ENCODE data around the gene PPFIBP1. TPM values are rescaled to one million over a fixed set of nuclear protein-coding genes. Genes with fewer than 3 reads are reported as not detected.

Gene PPFIBP1
- total and polyA plus RNA-seq, 2 of the 4 experiments (the other 2 are of a cell fraction) = 30.4 to 72.2 TPM

DNA sequence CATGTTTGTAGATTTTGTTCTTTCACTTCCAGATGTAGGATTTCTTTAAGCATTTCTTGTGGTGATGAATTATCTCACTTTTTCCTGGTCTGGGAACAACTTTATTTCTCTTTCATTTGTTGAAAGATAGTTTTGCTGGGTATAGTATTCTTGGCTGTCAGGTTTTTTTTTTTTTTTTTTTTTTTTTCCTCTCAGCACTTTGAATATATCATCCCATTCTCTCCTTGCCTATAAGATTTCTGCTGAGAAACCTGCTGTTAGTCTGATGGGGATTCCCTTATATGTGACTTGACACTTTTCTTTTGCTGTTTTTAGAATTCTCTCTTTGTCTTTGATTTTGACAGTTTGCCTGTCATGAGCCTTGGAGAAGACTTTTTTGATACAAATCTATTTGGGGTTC is 47.0 kb upstream of the PPFIBP1 start:
- Histone ChIP-seq H2BK5ac (ENCODE audit: low read depth, low read length, poor library complexity, severe bottlenecking) (no peak overlapping the region), H4K8ac (ENCODE audit: low read depth in 2 of 2, low read length in 2 of 2) (no peak overlapping the region), H3K79me1 (ENCODE audit: low read depth in 1 of 2, low read length in 2 of 2) (no peaks in the 10 kb centered on the region), H2BK120ac (ENCODE audit: low read depth, low read length) (no peak overlapping the region), H3K9ac (ENCODE audit: low read depth, low read length) (no peak overlapping the region), H3K18ac (ENCODE audit: low read depth, low read length) (no peak overlapping the region), H3K4ac (ENCODE audit: low read depth, low read length) (no peak overlapping the region), H3K23ac (ENCODE audit: low read depth, low read length) (no peak overlapping the region), H2AFZ (replicated peaks; ENCODE audit: low read length, poor library complexity) (no peak overlapping the region), H4K5ac (ENCODE audit: low read depth, low read length) (no peak overlapping the region), H2AK9ac (replicated peaks; ENCODE audit: low read depth, low read length, poor library complexity) (no peak overlapping the region), H3K27me3 (ENCODE audit: control insufficient read depth, insufficient read depth, low read length) (no peaks in the 10 kb centered on the region), H3K14ac (replicated peaks; ENCODE audit: low read depth, low read length) (no peak overlapping the region), H3K4me1 (ENCODE audit: control insufficient read depth, insufficient read depth, low read length) (peaks cover 2% of the 10 kb centered on the region), H3K9me1 (ENCODE audit: insufficient read depth, low read length) (peaks cover 3% of the 10 kb centered on the region; the same call in 1 of the 2 replicates), H3K36me3 (ENCODE audit: control insufficient read depth, insufficient read depth, low read length) (no peaks in the 10 kb centered on the region), H3K4me2 (ENCODE audit: low read depth, low read length) (no peak overlapping the region), H4K20me1 (ENCODE audit: insufficient read depth, low read length) (no peaks in the 10 kb centered on the region; the same call in 1 of the 2 replicates), H3K9me3 (ENCODE audit: control insufficient read depth, insufficient read depth, low read length) (peaks cover 11% of the 10 kb centered on the region), H2BK20ac (ENCODE audit: low read depth, low read length) (no peak overlapping the region), H2BK15ac (ENCODE audit: low read depth, low read length) (no peak overlapping the region), H3K27ac (ENCODE audit: insufficient read depth, low read length) (no peak overlapping the region), H4K91ac (ENCODE audit: insufficient read depth, low read depth, low read length) (no peak overlapping the region), H2AK5ac (ENCODE audit: low read depth, low read length) (no peak overlapping the region), H3K56ac (ENCODE audit: extremely low read depth, insufficient read depth, low read length) (no peak overlapping the region), H3K4me3 (ENCODE audit: insufficient read depth, low read depth, low read length) (no peak overlapping the region)
- DNase-seq (no peak), ATAC-seq (ENCODE audit: low read depth) (no peak)
- in situ Hi-C loops (cut with MboI; ENCODE audit: low sequenced_read_pairs) (no loop called here), dilution Hi-C loops (cut with HindIII; ENCODE audit: low sequenced_read_pairs, unreplicated experiment) (no loop called here), intact Hi-C loops (cut with micrococcal nuclease) (no loop called here)
- CTCF ChIA-PET = no interaction called here
- POLR2A ChIA-PET (ENCODE audit: unreplicated experiment) = no interaction called here
- TF ChIP-seq, protein P1, sequence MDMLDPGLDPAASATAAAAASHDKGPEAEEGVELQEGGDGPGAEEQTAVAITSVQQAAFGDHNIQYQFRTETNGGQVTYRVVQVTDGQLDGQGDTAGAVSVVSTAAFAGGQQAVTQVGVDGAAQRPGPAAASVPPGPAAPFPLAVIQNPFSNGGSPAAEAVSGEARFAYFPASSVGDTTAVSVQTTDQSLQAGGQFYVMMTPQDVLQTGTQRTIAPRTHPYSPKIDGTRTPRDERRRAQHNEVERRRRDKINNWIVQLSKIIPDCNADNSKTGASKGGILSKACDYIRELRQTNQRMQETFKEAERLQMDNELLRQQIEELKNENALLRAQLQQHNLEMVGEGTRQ (IDR thresholded peaks at IDR 0.05; ENCODE audit: low read depth, low read length) = no peak
- TF ChIP-seq BHLHE40 (IDR thresholded peaks at IDR 0.05; ENCODE audit: low read depth, low read length) = no peak
- TF ChIP-seq RAD21 (IDR thresholded peaks at IDR 0.05; ENCODE audit: low read length) = no peak
- TF ChIP-seq, protein P2, sequence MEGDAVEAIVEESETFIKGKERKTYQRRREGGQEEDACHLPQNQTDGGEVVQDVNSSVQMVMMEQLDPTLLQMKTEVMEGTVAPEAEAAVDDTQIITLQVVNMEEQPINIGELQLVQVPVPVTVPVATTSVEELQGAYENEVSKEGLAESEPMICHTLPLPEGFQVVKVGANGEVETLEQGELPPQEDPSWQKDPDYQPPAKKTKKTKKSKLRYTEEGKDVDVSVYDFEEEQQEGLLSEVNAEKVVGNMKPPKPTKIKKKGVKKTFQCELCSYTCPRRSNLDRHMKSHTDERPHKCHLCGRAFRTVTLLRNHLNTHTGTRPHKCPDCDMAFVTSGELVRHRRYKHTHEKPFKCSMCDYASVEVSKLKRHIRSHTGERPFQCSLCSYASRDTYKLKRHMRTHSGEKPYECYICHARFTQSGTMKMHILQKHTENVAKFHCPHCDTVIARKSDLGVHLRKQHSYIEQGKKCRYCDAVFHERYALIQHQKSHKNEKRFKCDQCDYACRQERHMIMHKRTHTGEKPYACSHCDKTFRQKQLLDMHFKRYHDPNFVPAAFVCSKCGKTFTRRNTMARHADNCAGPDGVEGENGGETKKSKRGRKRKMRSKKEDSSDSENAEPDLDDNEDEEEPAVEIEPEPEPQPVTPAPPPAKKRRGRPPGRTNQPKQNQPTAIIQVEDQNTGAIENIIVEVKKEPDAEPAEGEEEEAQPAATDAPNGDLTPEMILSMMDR (conservative IDR thresholded peaks at IDR 0.05; ENCODE audit: low read depth, low read length) = no peak
- TF ChIP-seq FOS (IDR thresholded peaks at IDR 0.05; ENCODE audit: low read depth, low read length) = no peak
- no peak for TF ChIP-seq MAZ (IDR thresholded peaks at IDR 0.05; ENCODE audit: borderline replicate concordance, low read depth, low read length)
- TF ChIP-seq RCOR1 (IDR thresholded peaks at IDR 0.05; ENCODE audit: insufficient replicate concordance, low read length) = no peak
- TF ChIP-seq, protein P3, sequence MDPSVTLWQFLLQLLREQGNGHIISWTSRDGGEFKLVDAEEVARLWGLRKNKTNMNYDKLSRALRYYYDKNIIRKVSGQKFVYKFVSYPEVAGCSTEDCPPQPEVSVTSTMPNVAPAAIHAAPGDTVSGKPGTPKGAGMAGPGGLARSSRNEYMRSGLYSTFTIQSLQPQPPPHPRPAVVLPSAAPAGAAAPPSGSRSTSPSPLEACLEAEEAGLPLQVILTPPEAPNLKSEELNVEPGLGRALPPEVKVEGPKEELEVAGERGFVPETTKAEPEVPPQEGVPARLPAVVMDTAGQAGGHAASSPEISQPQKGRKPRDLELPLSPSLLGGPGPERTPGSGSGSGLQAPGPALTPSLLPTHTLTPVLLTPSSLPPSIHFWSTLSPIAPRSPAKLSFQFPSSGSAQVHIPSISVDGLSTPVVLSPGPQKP (IDR thresholded peaks at IDR 0.05; ENCODE audit: borderline replicate concordance, low read depth, low read length) = no peak
- TF ChIP-seq POLR2A (IDR thresholded peaks at IDR 0.05; ENCODE audit: low read depth, low read length) = no peak
- no peak for TF ChIP-seq CEBPB (IDR thresholded peaks at IDR 0.05; ENCODE audit: low read depth, low read length)
- TF ChIP-seq SMC3 (IDR thresholded peaks at IDR 0.05; ENCODE audit: low read depth, low read length) = no peak
- TF ChIP-seq CHD1 (IDR thresholded peaks at IDR 0.05; ENCODE audit: low read depth, low read length) = no peak
- no peak for TF ChIP-seq MAFK (IDR thresholded peaks at IDR 0.05; ENCODE audit: low read depth, low read length)
- no peak for TF ChIP-seq MXI1 (IDR thresholded peaks at IDR 0.05; ENCODE audit: borderline replicate concordance, low read depth, low read length)
- TF ChIP-seq RFX5 (IDR thresholded peaks at IDR 0.05; ENCODE audit: low read depth, low read length) = no peak
- TF ChIP-seq NFE2L2 (IDR thresholded peaks at IDR 0.05; ENCODE audit: low read depth, low read length) = no peak
- no TSS peak for BruUV-seq (replicated peaks)

Data from IMR-90 (cell line).